Testis (tissue), 2 donors: ENCODE data around the gene ZNF584.

Experiments used
- POLR2A ChIP-seq: fragments of 450-650 bp; IDR thresholded peaks from one replicate; pipeline ENCODE4 v1.6.1; 2017; ENCODE audit warnings: antibody characterized with exemption, mild to moderate bottlenecking, moderate library complexity
- TF ChIP-seq, protein P1 (sequence below), 3 experiments: fragments of 450-650 bp in 2 of 3; fragments of 200-600 bp in 1 of 3; sonication (generic) in 1 of 3; IDR thresholded peaks; one replicate each; pipeline ENCODE4 v1.5.1; 2016 to 2019; ENCODE audit warnings: antibody characterized with exemption in 3 of 3, mild to moderate bottlenecking in 2 of 3, moderate library complexity in 1 of 3

DNA sequence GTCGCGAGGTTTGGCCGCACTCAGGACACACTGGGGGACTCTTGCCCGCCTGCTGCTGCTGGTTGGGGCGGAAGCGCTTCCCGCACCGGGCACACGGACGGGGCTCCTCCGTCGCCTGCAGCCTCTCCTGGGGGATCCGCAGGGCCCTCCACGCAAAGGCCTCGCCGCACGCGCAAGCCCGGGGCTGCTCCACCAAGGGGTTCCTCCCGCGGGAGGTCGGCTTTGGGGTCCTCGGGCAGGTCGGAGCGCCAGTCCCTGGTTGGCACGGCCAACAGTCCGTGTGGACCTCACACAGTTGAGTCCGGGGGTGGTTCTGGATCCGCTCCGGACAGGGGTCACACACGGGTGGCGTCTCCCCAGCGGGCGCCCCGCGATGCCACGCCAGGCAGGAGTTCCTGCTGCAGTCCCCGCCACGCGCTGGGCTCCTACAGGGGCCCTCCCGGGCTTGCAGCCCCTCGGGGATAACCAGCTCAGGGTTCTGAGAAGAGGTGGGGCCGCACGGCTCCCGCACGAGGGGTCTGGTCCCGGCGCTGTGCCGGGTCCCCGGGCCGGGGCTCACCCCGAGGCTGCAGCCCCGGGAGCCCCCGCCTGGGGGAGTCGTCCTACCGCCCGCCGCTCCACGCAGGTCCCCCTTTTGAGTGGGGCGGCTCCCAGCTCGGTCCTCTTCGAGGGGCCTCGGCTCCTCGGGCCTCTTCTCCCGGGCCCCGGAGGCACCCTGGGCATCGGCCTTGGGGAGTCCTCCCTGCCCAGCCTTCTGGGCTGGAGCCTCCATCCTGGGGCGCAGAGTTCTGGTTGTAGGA lies 39.7 kb upstream of the ZNF584 start:
- TF ChIP-seq POLR2A = no peak
- TF ChIP-seq, protein P1, sequence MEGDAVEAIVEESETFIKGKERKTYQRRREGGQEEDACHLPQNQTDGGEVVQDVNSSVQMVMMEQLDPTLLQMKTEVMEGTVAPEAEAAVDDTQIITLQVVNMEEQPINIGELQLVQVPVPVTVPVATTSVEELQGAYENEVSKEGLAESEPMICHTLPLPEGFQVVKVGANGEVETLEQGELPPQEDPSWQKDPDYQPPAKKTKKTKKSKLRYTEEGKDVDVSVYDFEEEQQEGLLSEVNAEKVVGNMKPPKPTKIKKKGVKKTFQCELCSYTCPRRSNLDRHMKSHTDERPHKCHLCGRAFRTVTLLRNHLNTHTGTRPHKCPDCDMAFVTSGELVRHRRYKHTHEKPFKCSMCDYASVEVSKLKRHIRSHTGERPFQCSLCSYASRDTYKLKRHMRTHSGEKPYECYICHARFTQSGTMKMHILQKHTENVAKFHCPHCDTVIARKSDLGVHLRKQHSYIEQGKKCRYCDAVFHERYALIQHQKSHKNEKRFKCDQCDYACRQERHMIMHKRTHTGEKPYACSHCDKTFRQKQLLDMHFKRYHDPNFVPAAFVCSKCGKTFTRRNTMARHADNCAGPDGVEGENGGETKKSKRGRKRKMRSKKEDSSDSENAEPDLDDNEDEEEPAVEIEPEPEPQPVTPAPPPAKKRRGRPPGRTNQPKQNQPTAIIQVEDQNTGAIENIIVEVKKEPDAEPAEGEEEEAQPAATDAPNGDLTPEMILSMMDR (IDR thresholded peaks at IDR 0.05) = no peak
